Measurements from ENCODE around the gene ERGIC1. TPM values are rescaled to one million over a fixed set of nuclear protein-coding genes. Genes with fewer than 3 reads are reported as not detected.

Gene ERGIC1
- total and polyA plus RNA-seq, 10 of the 15 experiments (the other 5 are each of a cell fraction or from before 2014, with no cell fraction given), result 8.8 to 104 (median 76.3) TPM

GRCh38 chr5:172972552-172972951, 138.5 kb downstream of the ERGIC1 start:
- Histone ChIP-seq H4K20me1 (ENCODE audit: control insufficient read depth, insufficient read depth) (no peaks in the 10 kb centered on the region), H3K4me1 (ENCODE audit: control insufficient read depth, insufficient read depth, low read length) (no peaks in the 10 kb centered on the region), H3K27ac (ENCODE audit: control insufficient read depth, insufficient read depth) (no peak overlapping the region), H3K9ac (ENCODE audit: control insufficient read depth, insufficient read depth, low read length) (no peak overlapping the region), H3K9me3 (replicated peaks; ENCODE audit: control insufficient read depth, insufficient read depth, low read length) (no peaks in the 10 kb centered on the region), H3K36me3 (ENCODE audit: control insufficient read depth in 2 of 2, insufficient read depth in 2 of 2, low read length in 1 of 2) (no peaks in the 10 kb centered on the region), H3K4me3 (no peak overlapping the region), H2AFZ (ENCODE audit: control insufficient read depth, low read depth, low read length) (no peak overlapping the region), H3K79me2 (ENCODE audit: control insufficient read depth, insufficient read depth, low read length) (no peaks in the 10 kb centered on the region), H3K27me3 (replicated peaks in 1 of 2; ENCODE audit: control insufficient read depth in 2 of 2, insufficient read depth in 2 of 2, low read length in 1 of 2) (no peaks in the 10 kb centered on the region), H3K4me2 (ENCODE audit: control insufficient read depth, insufficient read depth) (no peak overlapping the region)
- ChIA-PET RAD21 (ENCODE audit: unreplicated experiment) (no interaction called here), POLR2A (interaction anchor here (0.6 kb wide), 1 partner anchor 158 kb away, joined by 4 read pairs; no protein-coding TSS in a partner anchor), CTCF (interaction anchor here (0.6 to 1.4 kb wide), 7 partner anchors 9 to 259 kb away, joined by 3 to 6 read pairs (median 3); partner anchors contain the start of gene RPL26L1), SMC1A (ENCODE audit: uncharacterized antibody, unreplicated experiment) (interaction anchor here (1.1 to 1.5 kb wide), 3 partner anchors 11 to 85 kb away, joined by 3 to 7 read pairs (median 6); partner anchors contain the start of gene ATP6V0E1)
- no peak for FAIRE-seq
- TF ChIP-seq RUNX3 (IDR thresholded peaks at IDR 0.05; ENCODE audit: low read length) (no peak), E4F1 (IDR thresholded peaks at IDR 0.05; ENCODE audit: borderline replicate concordance, partially characterized antibody) (no peak), MYC (IDR thresholded peaks at IDR 0.05; ENCODE audit: insufficient read depth, insufficient read length, insufficient replicate concordance, low read length, severe bottlenecking) (no peak), HCFC1 (IDR thresholded peaks at IDR 0.05; ENCODE audit: low read length) (no peak), TCF12 (IDR thresholded peaks at IDR 0.05; ENCODE audit: low read depth, low read length) (no peak), MAX (IDR thresholded peaks at IDR 0.05; ENCODE audit: low read depth, low read length) (no peak), IRF3 (IDR thresholded peaks at IDR 0.05) (no peak), ATF3 (IDR thresholded peaks at IDR 0.05; ENCODE audit: borderline replicate concordance, extremely low read depth, low read depth, low read length) (no peak), TCF3 (IDR thresholded peaks at IDR 0.05; ENCODE audit: borderline replicate concordance, insufficient read depth, low read depth, low read length) (no peak), ZSCAN29 (IDR thresholded peaks at IDR 0.05) (no peak), EP300 (IDR thresholded peaks at IDR 0.05; ENCODE audit: borderline replicate concordance in 1 of 2, control insufficient read depth in 1 of 2, low read depth in 2 of 2, low read length in 2 of 2) (no peak), ZBED1 (IDR thresholded peaks at IDR 0.05; ENCODE audit: borderline replicate concordance) (no peak), EED (IDR thresholded peaks at IDR 0.05; ENCODE audit: low read depth) (no peak), CEBPB (IDR thresholded peaks at IDR 0.05; ENCODE audit: borderline replicate concordance in 1 of 2, low read depth in 2 of 2, low read length in 2 of 2) (no peak), CREB1 (IDR thresholded peaks at IDR 0.05; ENCODE audit: low read depth) (no peak), CBFB (IDR thresholded peaks at IDR 0.05; ENCODE audit: low read depth) (no peak), PBX3 (IDR thresholded peaks at IDR 0.05; ENCODE audit: insufficient replicate concordance, low read depth, low read length) (no peak)
- WGBS (ENCODE audit: insufficient coverage, insufficient replicate concordance, low lambda C conversion rate, missing lambda C conversion rate), result 98% methylated on average over 5 of the region's 5 CpGs
- no peak for DNase-seq (ENCODE audit: low read depth, low spot score)
- in situ Hi-C loops (cut with MboI) (no loop called here), intact Hi-C loops (cut with micrococcal nuclease; ENCODE audit: unreplicated experiment) (no loop called here)
- BruUV-seq (replicated peaks), result no TSS peak
- ATAC-seq, result no peak
